Measurements from ENCODE around the gene LETM1.

DNA sequence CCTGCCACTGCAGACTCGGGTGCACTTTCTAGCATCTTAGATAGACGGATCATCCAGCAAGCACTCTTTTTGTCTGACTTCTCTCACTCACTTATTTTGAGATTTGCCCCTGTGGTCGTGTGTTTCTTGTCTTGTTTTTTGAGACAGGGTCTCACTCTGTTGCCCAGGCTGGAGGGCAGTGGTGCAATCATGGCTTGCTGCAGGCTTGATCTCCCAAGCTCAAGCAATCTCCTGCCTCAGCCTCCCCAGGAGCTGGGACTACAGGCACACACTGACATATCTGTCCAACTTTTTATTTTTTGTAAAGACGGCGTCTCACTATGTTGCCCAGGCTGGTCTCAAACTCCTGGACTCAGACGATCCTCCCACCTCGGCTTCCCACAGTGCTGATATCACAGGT is 36.1 kb downstream of the LETM1 start:
- TF ChIP-seq, protein P1, sequence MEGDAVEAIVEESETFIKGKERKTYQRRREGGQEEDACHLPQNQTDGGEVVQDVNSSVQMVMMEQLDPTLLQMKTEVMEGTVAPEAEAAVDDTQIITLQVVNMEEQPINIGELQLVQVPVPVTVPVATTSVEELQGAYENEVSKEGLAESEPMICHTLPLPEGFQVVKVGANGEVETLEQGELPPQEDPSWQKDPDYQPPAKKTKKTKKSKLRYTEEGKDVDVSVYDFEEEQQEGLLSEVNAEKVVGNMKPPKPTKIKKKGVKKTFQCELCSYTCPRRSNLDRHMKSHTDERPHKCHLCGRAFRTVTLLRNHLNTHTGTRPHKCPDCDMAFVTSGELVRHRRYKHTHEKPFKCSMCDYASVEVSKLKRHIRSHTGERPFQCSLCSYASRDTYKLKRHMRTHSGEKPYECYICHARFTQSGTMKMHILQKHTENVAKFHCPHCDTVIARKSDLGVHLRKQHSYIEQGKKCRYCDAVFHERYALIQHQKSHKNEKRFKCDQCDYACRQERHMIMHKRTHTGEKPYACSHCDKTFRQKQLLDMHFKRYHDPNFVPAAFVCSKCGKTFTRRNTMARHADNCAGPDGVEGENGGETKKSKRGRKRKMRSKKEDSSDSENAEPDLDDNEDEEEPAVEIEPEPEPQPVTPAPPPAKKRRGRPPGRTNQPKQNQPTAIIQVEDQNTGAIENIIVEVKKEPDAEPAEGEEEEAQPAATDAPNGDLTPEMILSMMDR (conservative IDR thresholded peaks at IDR 0.05; ENCODE audit: low read length): no peak
- no peak for TF ChIP-seq EZH2phosphoT487 (IDR thresholded peaks at IDR 0.05; ENCODE audit: borderline replicate concordance, low read depth, low read length)

All from OCI-LY7 (cell line).